Right renal pelvis (tissue), 4 donors: Measurements from ENCODE around the gene NSD1. TPM values are rescaled to one million over a fixed set of nuclear protein-coding genes. Genes with fewer than 3 reads are reported as not detected.

Experiments used
- DNase-seq, 4 donors: peaks; one replicate each; pipeline ENCODE4 v3.0.0-alpha.2; 2013; ENCODE audit warnings: low read depth in 4 of 4, low spot score in 3 of 4, missing footprints in 1 of 4
- polyA plus RNA-seq, 4 donors: library from polyadenylated mRNA; unstranded; fragments of 120-200 nt; gene quantifications; one replicate each; pipeline ENCODE4 v1.2.1, GENCODE V29; 2013; ENCODE audit not compliant: insufficient read length in 4 of 4

The NSD1 gene
- 10 to 100 TPM; 60.5 to 67.0 (median 64.6) TPM for polyA plus RNA-seq

GRCh38 chr5:177133096-177133852, at the start of gene NSD1:
TSS of gene NSD1 (plus strand) at chr5:177133773. CDS start at chr5:177135104, 1,331 bp downstream.
- peak; percentile 81 to 88 (median 86) for DNase-seq

GRCh38 chr5:177084175-177084574, 49.4 kb upstream of the NSD1 start:
- no peak for DNase-seq

- no peak for DNase-seq
Observed at GRCh38 chr5:177085985-177086653, 47.5 kb upstream of the NSD1 start.

- DNase-seq = peak in 3 of 4 donors; percentile 49 to 68 (median 66)
Observed at GRCh38 chr5:177086654-177087397, 46.7 kb upstream of the NSD1 start, which contains the start of gene FGFR4. TSS of gene FGFR4 (plus strand) at chr5:177086915. CDS start at chr5:177089603, 2,688 bp downstream.

GRCh38 chr5:177087398-177088005, 46.1 kb upstream of the NSD1 start:
- no peak for DNase-seq

GRCh38 chr5:177089127-177089526, 44.4 kb upstream of the NSD1 start:
- DNase-seq = no peak

- DNase-seq = no peak
Observed at GRCh38 chr5:177089825-177090641, 43.5 kb upstream of the NSD1 start.

- DNase-seq = no peak
Observed at GRCh38 chr5:177090813-177091212, 42.8 kb upstream of the NSD1 start.

- DNase-seq = no peak
Observed at GRCh38 chr5:177091232-177091631, 42.3 kb upstream of the NSD1 start.

GRCh38 chr5:177092178-177093081, 41.1 kb upstream of the NSD1 start:
- DNase-seq = no peak

GRCh38 chr5:177093082-177093712, 40.4 kb upstream of the NSD1 start:
- no peak for DNase-seq

GRCh38 chr5:177093803-177094202, 39.8 kb upstream of the NSD1 start:
- no peak for DNase-seq

- peak in 1 of 4 donors; percentile 60 for DNase-seq
Observed at GRCh38 chr5:177094224-177095087, 39.1 kb upstream of the NSD1 start.

- DNase-seq = no peak
Observed at GRCh38 chr5:177095088-177095669, 38.4 kb upstream of the NSD1 start.

GRCh38 chr5:177096162-177097015, 37.2 kb upstream of the NSD1 start:
- no peak for DNase-seq
